Effector memory CD4-positive, alpha-beta T cell (primary cell): ENCODE measurements around the gene PMM2.
A peak's percentile ranks its signal among the peaks of the same experiment; 100 is the strongest.
"Not testable (repeated sequence)": the region's sequence is repeated elsewhere in the genome, so short reads cannot be mapped to it uniquely, and the experiment has no call there.

Experiments used
- DNase-seq, 3 donors: peaks; one replicate each; pipeline ENCODE4 v3.0.0-alpha.2; 2020
- H3K27ac ChIP-seq: 2 replicates; pipeline ENCODE4 v1.7.0; 2013; ENCODE audit warnings: mild to moderate bottlenecking, low read length, moderate library complexity; ENCODE audit not compliant: insufficient read depth, poor library complexity, severe bottlenecking
- H3K27me3 ChIP-seq: replicated peaks from 2 replicates; pipeline ENCODE4 v1.7.0; 2013; ENCODE audit warnings: mild to moderate bottlenecking, low read length; ENCODE audit not compliant: insufficient read depth, control insufficient read depth, poor library complexity, severe bottlenecking
- H3K36me3 ChIP-seq: 2 replicates; pipeline ENCODE4 v1.7.0; 2013; ENCODE audit warnings: mild to moderate bottlenecking, low read length, moderate library complexity; ENCODE audit not compliant: control insufficient read depth, insufficient read depth
- H3K4me1 ChIP-seq: 2 replicates; pipeline ENCODE4 v1.7.0; 2013; ENCODE audit warnings: low read length, mild to moderate bottlenecking; ENCODE audit not compliant: control insufficient read depth, insufficient read depth, poor library complexity, severe bottlenecking
- H3K4me3 ChIP-seq: 2 replicates; pipeline ENCODE4 v1.7.0; 2013; ENCODE audit warnings: low read length, low read depth, mild to moderate bottlenecking; ENCODE audit not compliant: insufficient read depth, poor library complexity, severe bottlenecking
- H3K9me3 ChIP-seq: 2 replicates; pipeline ENCODE4 v1.7.0; 2013; ENCODE audit warnings: mild to moderate bottlenecking, low read length, moderate library complexity; ENCODE audit not compliant: control insufficient read depth

The PMM2 gene

GRCh38 chr16:8798174-8798527 lies 512 bp downstream of the PMM2 start:
- peaks cover 13% of the 10 kb centered on the region for H3K36me3 ChIP-seq
- H3K4me1 ChIP-seq = peaks cover 20% of the 10 kb centered on the region
- H3K9me3 ChIP-seq = no peaks in the 10 kb centered on the region
- H3K4me3 ChIP-seq = peak overlapping the region; percentile 70
- no peaks in the 10 kb centered on the region for H3K27me3 ChIP-seq
- peak in 2 of 3 donors; percentile 2 to 6 for DNase-seq
- peak overlapping the region; percentile 79 for H3K27ac ChIP-seq

- Histone ChIP-seq H3K9me3 (no peaks in the 10 kb centered on the region), H3K4me3 (peak overlapping the region; percentile 70), H3K4me1 (peaks cover 20% of the 10 kb centered on the region), H3K27ac (peak overlapping the region; percentile 79), H3K36me3 (peaks cover 16% of the 10 kb centered on the region), H3K27me3 (no peaks in the 10 kb centered on the region)
- no peak for DNase-seq
These were observed 1.0 kb downstream of the PMM2 start for GRCh38 chr16:8798535-8799157.

- H3K4me1 ChIP-seq = peaks cover 17% of the 10 kb centered on the region
- H3K4me3 ChIP-seq = no peak overlapping the region
- no peak overlapping the region for H3K27ac ChIP-seq
- peaks cover 40% of the 10 kb centered on the region for H3K36me3 ChIP-seq
- H3K9me3 ChIP-seq = no peaks in the 10 kb centered on the region
- H3K27me3 ChIP-seq = no peaks in the 10 kb centered on the region
- DNase-seq = no peak
These were observed 4.1 kb downstream of the PMM2 start for GRCh38 chr16:8801701-8802100.

- H3K27me3 ChIP-seq, DNase-seq, H3K27ac ChIP-seq, H3K4me3 ChIP-seq, H3K4me1 ChIP-seq, H3K9me3 ChIP-seq: not testable (repeated sequence)
- H3K36me3 ChIP-seq = peaks cover 59% of the 10 kb centered on the region
These were observed 6.1 kb downstream of the PMM2 start for GRCh38 chr16:8803733-8804132.

GRCh38 chr16:8804313-8804712 lies 6.7 kb downstream of the PMM2 start:
- Histone ChIP-seq H3K27ac (no peak overlapping the region), H3K9me3 (no peaks in the 10 kb centered on the region), H3K36me3 (peaks cover 65% of the 10 kb centered on the region), H3K4me1 (no peaks in the 10 kb centered on the region), H3K4me3 (no peak overlapping the region), H3K27me3 (no peaks in the 10 kb centered on the region)
- no peak for DNase-seq

GRCh38 chr16:8806272-8806983 lies 8.8 kb downstream of the PMM2 start:
- DNase-seq = no peak
- no peak overlapping the region for H3K4me3 ChIP-seq
- no peaks in the 10 kb centered on the region for H3K27me3 ChIP-seq
- H3K4me1 ChIP-seq = no peaks in the 10 kb centered on the region
- H3K27ac ChIP-seq = no peak overlapping the region
- H3K9me3 ChIP-seq = no peaks in the 10 kb centered on the region
- peaks cover 80% of the 10 kb centered on the region for H3K36me3 ChIP-seq

- no peak overlapping the region for H3K4me3 ChIP-seq
- H3K9me3 ChIP-seq = no peaks in the 10 kb centered on the region
- H3K4me1 ChIP-seq = no peaks in the 10 kb centered on the region
- peaks cover 83% of the 10 kb centered on the region for H3K36me3 ChIP-seq
- no peak for DNase-seq
- H3K27me3 ChIP-seq = no peaks in the 10 kb centered on the region
- no peak overlapping the region for H3K27ac ChIP-seq
These were observed 9.6 kb downstream of the PMM2 start for GRCh38 chr16:8807189-8807588.

- Histone ChIP-seq H3K4me3 (no peak overlapping the region), H3K36me3 (peaks cover 83% of the 10 kb centered on the region), H3K27me3 (no peaks in the 10 kb centered on the region), H3K4me1 (no peaks in the 10 kb centered on the region), H3K9me3 (no peaks in the 10 kb centered on the region), H3K27ac (no peak overlapping the region)
- no peak for DNase-seq
These were observed 10.4 kb downstream of the PMM2 start for GRCh38 chr16:8808009-8808408.

- DNase-seq = no peak
- Histone ChIP-seq H3K27ac (no peak overlapping the region), H3K4me3 (no peak overlapping the region), H3K27me3 (no peaks in the 10 kb centered on the region), H3K36me3 (peaks cover 84% of the 10 kb centered on the region), H3K9me3 (no peaks in the 10 kb centered on the region), H3K4me1 (no peaks in the 10 kb centered on the region)
These were observed 11.1 kb downstream of the PMM2 start for GRCh38 chr16:8808613-8809353.
